GF-D8 (cell line): Measurements from ENCODE around the gene HOXC13.

Source experiments
- DNase-seq: peaks from one replicate; lab custom pipeline; 2025; lab: John Stamatoyannopoulos, UW

The HOXC13 gene

GRCh38 chr12:53982648-53983567 lies 44.3 kb downstream of the HOXC13 start:
- DNase-seq, result no peak

GRCh38 chr12:53983568-53983949 lies 44.9 kb downstream of the HOXC13 start:
- no peak for DNase-seq

GRCh38 chr12:53983950-53984572 lies 45.4 kb downstream of the HOXC13 start:
- DNase-seq, result no peak

- no peak for DNase-seq
Measured at GRCh38 chr12:53984901-53985691, 46.5 kb downstream of the HOXC13 start, which contains the start of gene HOXC10. Gene HOXC10, plus strand, starts transcription at chr12:53985146. Its CDS starts 114 bp downstream, at chr12:53985260.

GRCh38 chr12:53985692-53985993 lies 47.0 kb downstream of the HOXC13 start:
- DNase-seq, result no peak

- DNase-seq, result no peak
Measured at GRCh38 chr12:53985994-53986685, 47.5 kb downstream of the HOXC13 start.

GRCh38 chr12:53986686-53987483 lies 48.3 kb downstream of the HOXC13 start:
- DNase-seq, result no peak

- no peak for DNase-seq
Measured at GRCh38 chr12:53987787-53988230, 49.2 kb downstream of the HOXC13 start.

- no peak for DNase-seq
Measured at GRCh38 chr12:53988541-53989226, 50.1 kb downstream of the HOXC13 start.

GRCh38 chr12:53989227-53990113 lies 50.8 kb downstream of the HOXC13 start:
- no peak for DNase-seq

GRCh38 chr12:53990311-53991076 lies 51.9 kb downstream of the HOXC13 start:
- no peak for DNase-seq

- DNase-seq, result no peak
Measured at GRCh38 chr12:53991077-53991460, 52.4 kb downstream of the HOXC13 start.

GRCh38 chr12:53992377-53992889 lies 53.8 kb downstream of the HOXC13 start:
- no peak for DNase-seq

GRCh38 chr12:53993162-53994008 lies 54.8 kb downstream of the HOXC13 start:
- DNase-seq, result no peak

- no peak for DNase-seq
Measured at GRCh38 chr12:53994009-53994263, 55.3 kb downstream of the HOXC13 start.

- no peak for DNase-seq
Measured at GRCh38 chr12:53994264-53995001, 55.8 kb downstream of the HOXC13 start.

GRCh38 chr12:53995002-53995377 lies 56.4 kb downstream of the HOXC13 start:
- DNase-seq, result no peak
